ENCODE measurements around the gene TRPC3. TPM values are rescaled to one million over a fixed set of nuclear protein-coding genes. Genes with fewer than 3 reads are reported as not detected.
"Not testable (repeated sequence)": the region's sequence is repeated elsewhere in the genome, so short reads cannot be mapped to it uniquely, and the experiment has no call there.

The TRPC3 gene
- total RNA-seq, 2 experiments from 2014 or later, result 0.50 to 0.55 TPM

- H3K27ac Mint-ChIP-seq, result no peak overlapping the region
- H3K4me1 Mint-ChIP-seq (ENCODE audit: low read depth), result peaks cover 10% of the 10 kb centered on the region
- H3K4me3 Mint-ChIP-seq, result no peak overlapping the region
- DNase-seq, result no peak
- ChIA-PET POLR2A (no interaction called here), CTCF (interaction anchor here (4.9 kb wide), 1 partner anchor 10 kb away, joined by 22 read pairs; no protein-coding TSS in a partner anchor)
- peaks cover 43% of the 10 kb centered on the region for H3K27me3 Mint-ChIP-seq (ENCODE audit: low read depth)
- H3K9me3 Mint-ChIP-seq (ENCODE audit: insufficient read depth), result no peaks in the 10 kb centered on the region
- ATAC-seq, result no peak
- no peaks in the 10 kb centered on the region for H3K36me3 Mint-ChIP-seq (ENCODE audit: low read depth)
These were observed 12.2 kb downstream of the TRPC3 start for GRCh38 chr4:121939690-121940089.

GRCh38 chr4:121938282-121939092 is 13.4 kb downstream of the TRPC3 start:
- Mint-ChIP-seq H3K36me3 (ENCODE audit: low read depth) (no peaks in the 10 kb centered on the region), H3K27ac (no peak overlapping the region), H3K27me3 (ENCODE audit: low read depth) (peaks cover 46% of the 10 kb centered on the region), H3K4me3 (no peak overlapping the region), H3K4me1 (ENCODE audit: low read depth) (peaks cover 10% of the 10 kb centered on the region), H3K9me3 (ENCODE audit: insufficient read depth) (no peaks in the 10 kb centered on the region)
- POLR2A ChIA-PET, result no interaction called here
- ATAC-seq (no peak), DNase-seq (no peak)
- CTCF ChIA-PET, result interaction anchor here (0.9 to 4.9 kb wide), 3 partner anchors 8 to 640 kb away, joined by 3 to 22 read pairs (median 4); no protein-coding TSS in a partner anchor

- Mint-ChIP-seq H3K27ac (no peak overlapping the region), H3K4me3 (no peak overlapping the region), H3K4me1 (ENCODE audit: low read depth) (peaks cover 10% of the 10 kb centered on the region), H3K27me3 (ENCODE audit: low read depth) (peaks cover 41% of the 10 kb centered on the region), H3K36me3 (ENCODE audit: low read depth) (no peaks in the 10 kb centered on the region), H3K9me3 (ENCODE audit: insufficient read depth) (no peaks in the 10 kb centered on the region)
- ChIA-PET CTCF (interaction anchor here (0.8 to 4.9 kb wide), 3 partner anchors 8 to 36 kb away, joined by 3 to 22 read pairs (median 4); no protein-coding TSS in a partner anchor), POLR2A (no interaction called here)
- DNase-seq (no peak), ATAC-seq (no peak)
These were observed 15.8 kb downstream of the TRPC3 start for GRCh38 chr4:121936101-121936500.

- H3K4me3 Mint-ChIP-seq, result no peak overlapping the region
- no peak for DNase-seq
- no peak for ATAC-seq
- ChIA-PET POLR2A (no interaction called here), CTCF (no interaction called here)
- no peaks in the 10 kb centered on the region for H3K36me3 Mint-ChIP-seq (ENCODE audit: low read depth)
- H3K27me3 Mint-ChIP-seq (ENCODE audit: low read depth), result peaks cover 41% of the 10 kb centered on the region
- peaks cover 10% of the 10 kb centered on the region for H3K4me1 Mint-ChIP-seq (ENCODE audit: low read depth)
- no peaks in the 10 kb centered on the region for H3K9me3 Mint-ChIP-seq (ENCODE audit: insufficient read depth)
- H3K27ac Mint-ChIP-seq, result no peak overlapping the region
These were observed 17.2 kb downstream of the TRPC3 start for GRCh38 chr4:121934635-121935034.

- Mint-ChIP-seq H3K9me3 (ENCODE audit: insufficient read depth) (no peaks in the 10 kb centered on the region), H3K4me3 (no peak overlapping the region), H3K27ac (no peak overlapping the region), H3K4me1 (ENCODE audit: low read depth) (no peaks in the 10 kb centered on the region), H3K27me3 (ENCODE audit: low read depth) (peaks cover 35% of the 10 kb centered on the region), H3K36me3 (ENCODE audit: low read depth) (no peaks in the 10 kb centered on the region)
- CTCF ChIA-PET, result no interaction called here
- POLR2A ChIA-PET, result no interaction called here
- ATAC-seq, result no peak
- no peak for DNase-seq
These were observed 19.5 kb downstream of the TRPC3 start for GRCh38 chr4:121932212-121932974.

GRCh38 chr4:121930304-121930703 is 21.6 kb downstream of the TRPC3 start:
- ATAC-seq (no peak), DNase-seq (no peak)
- H3K27ac Mint-ChIP-seq, result no peak overlapping the region
- ChIA-PET POLR2A (no interaction called here), CTCF (interaction anchor here (1.1 kb wide), 1 partner anchor 19 kb away, joined by 4 read pairs; no protein-coding TSS in a partner anchor)
- no peaks in the 10 kb centered on the region for H3K36me3 Mint-ChIP-seq (ENCODE audit: low read depth)
- no peak overlapping the region for H3K4me3 Mint-ChIP-seq
- no peaks in the 10 kb centered on the region for H3K9me3 Mint-ChIP-seq (ENCODE audit: insufficient read depth)
- no peaks in the 10 kb centered on the region for H3K4me1 Mint-ChIP-seq (ENCODE audit: low read depth)
- H3K27me3 Mint-ChIP-seq (ENCODE audit: low read depth), result peaks cover 30% of the 10 kb centered on the region

- no peak for ATAC-seq
- H3K36me3 Mint-ChIP-seq (ENCODE audit: low read depth), result no peaks in the 10 kb centered on the region
- DNase-seq, result no peak
- POLR2A ChIA-PET, result no interaction called here
- no peak overlapping the region for H3K27ac Mint-ChIP-seq
- CTCF ChIA-PET, result interaction anchor here (2.3 kb wide), 1 partner anchor 28 kb away, joined by 10 read pairs; no protein-coding TSS in a partner anchor
- peaks cover 25% of the 10 kb centered on the region for H3K27me3 Mint-ChIP-seq (ENCODE audit: low read depth)
- H3K4me1 Mint-ChIP-seq (ENCODE audit: low read depth), result no peaks in the 10 kb centered on the region
- no peak overlapping the region for H3K4me3 Mint-ChIP-seq
- no peaks in the 10 kb centered on the region for H3K9me3 Mint-ChIP-seq (ENCODE audit: insufficient read depth)
These were observed 23.9 kb downstream of the TRPC3 start for GRCh38 chr4:121927948-121928347.

GRCh38 chr4:121926490-121926889 is 25.4 kb downstream of the TRPC3 start:
- CTCF ChIA-PET; H3K4me3 Mint-ChIP-seq; ATAC-seq; POLR2A ChIA-PET; H3K27ac Mint-ChIP-seq; H3K9me3 Mint-ChIP-seq (ENCODE audit: insufficient read depth); H3K36me3 Mint-ChIP-seq (ENCODE audit: low read depth); H3K4me1 Mint-ChIP-seq (ENCODE audit: low read depth); DNase-seq: not testable (repeated sequence)
- peaks cover 17% of the 10 kb centered on the region for H3K27me3 Mint-ChIP-seq (ENCODE audit: low read depth)

GRCh38 chr4:121923306-121923705 is 28.6 kb downstream of the TRPC3 start:
- Mint-ChIP-seq H3K4me3 (no peak overlapping the region), H3K4me1 (ENCODE audit: low read depth) (no peaks in the 10 kb centered on the region), H3K27ac (no peak overlapping the region), H3K27me3 (ENCODE audit: low read depth) (peaks cover 4% of the 10 kb centered on the region), H3K9me3 (ENCODE audit: insufficient read depth) (no peaks in the 10 kb centered on the region), H3K36me3 (ENCODE audit: low read depth) (no peaks in the 10 kb centered on the region)
- no peak for ATAC-seq
- CTCF ChIA-PET, result no interaction called here
- POLR2A ChIA-PET, result no interaction called here
- no peak for DNase-seq

GRCh38 chr4:121913667-121914066 is 38.2 kb downstream of the TRPC3 start:
- Mint-ChIP-seq H3K27ac (no peak overlapping the region), H3K9me3 (ENCODE audit: insufficient read depth) (peaks cover 8% of the 10 kb centered on the region), H3K27me3 (ENCODE audit: low read depth) (peaks cover 11% of the 10 kb centered on the region), H3K36me3 (ENCODE audit: low read depth) (peaks cover 5% of the 10 kb centered on the region), H3K4me3 (no peak overlapping the region), H3K4me1 (ENCODE audit: low read depth) (peaks cover 9% of the 10 kb centered on the region)
- no peak for DNase-seq
- POLR2A ChIA-PET, result no interaction called here
- ATAC-seq, result no peak
- CTCF ChIA-PET, result interaction anchor here (2.1 kb wide), 1 partner anchor 36 kb away, joined by 5 read pairs; no protein-coding TSS in a partner anchor

GRCh38 chr4:121908346-121908745 is 43.5 kb downstream of the TRPC3 start:
- Mint-ChIP-seq H3K4me3 (no peak overlapping the region), H3K27ac (no peak overlapping the region), H3K36me3 (ENCODE audit: low read depth) (no peaks in the 10 kb centered on the region), H3K27me3 (ENCODE audit: low read depth) (peaks cover 16% of the 10 kb centered on the region), H3K9me3 (ENCODE audit: insufficient read depth) (no peaks in the 10 kb centered on the region), H3K4me1 (ENCODE audit: low read depth) (no peaks in the 10 kb centered on the region)
- no peak for ATAC-seq
- POLR2A ChIA-PET, result no interaction called here
- CTCF ChIA-PET, result no interaction called here
- DNase-seq, result no peak
